Heart left ventricle (tissue), 13 donors: ENCODE measurements around the gene COX7B.
"Not testable (repeated sequence)": the region's sequence is repeated elsewhere in the genome, so short reads cannot be mapped to it uniquely, and the experiment has no call there.

Experiments used
- CTCF ChIP-seq, 12 donors: fragments of 200-600 bp; sonication (generic) in 4 of 12; IDR thresholded peaks; one replicate each; pipeline versions ENCODE4 v1.5.0 to v1.8.0; 2018 to 2022; ENCODE audit warnings: antibody characterized with exemption in 12 of 12, mild to moderate bottlenecking in 5 of 12
- POLR2A ChIP-seq, 2 donors: fragments of 450-650 bp; IDR thresholded peaks; one replicate each; pipeline ENCODE4 v1.6.1; 2017; ENCODE audit warnings: antibody characterized with exemption in 2 of 2, mild to moderate bottlenecking in 2 of 2, moderate library complexity in 2 of 2
- donor health status: ischemic (EF 13 %, LVEDD 7.1; RV severe dilation, severe dysfunction).
- donor health status: DM: no; HTN: yes; CAD: no.
- donor health status: DM: no; HTN: no; CAD: no.
- donor health status: ischemic (EF 25% LVEDD 6.9; RV normal size, moderate dysfunction).
- donor health status: ischemic (EF 25% LVEDD 5.7; RV mildly dilated, moderate dysfunction).
- donor health status: ischemic (EF 35%, LVEDD 5.7; RV mildly dilated, moderate dysfunction).
- donor health status: nonischemic (EF 11% LVEDD 7.7; RV severe dilation, severe dysfunction).
- donor health status: DM: yes; HTN: yes; CAD: no.
- donor health status: PGD.
- donor health status: ischemic (EF 29% LVEDD 5.4; RV normal size, mild dysfunction).
- donor health status: nonischemic (EF 23%, LVEDD 6.1; RV moderate dilation, normal function).

GRCh38 chrX:77919370-77919769 is 20.1 kb downstream of the COX7B start:
- not testable (repeated sequence) for TF ChIP-seq CTCF, POLR2A (IDR thresholded peaks at IDR 0.05)
